A549 (cell line): ENCODE results near the gene DHPS. TPM values are rescaled to one million over a fixed set of nuclear protein-coding genes. Genes with fewer than 3 reads are reported as not detected.
"Not testable (repeated sequence)": the region's sequence is repeated elsewhere in the genome, so short reads cannot be mapped to it uniquely, and the experiment has no call there.

Experiments used
- ATAC-seq, 2 experiments: fragments of 200-7000 bp in 1 of 2; fragments of >200 bp in 1 of 2; cut with Nextera tagmentation in 1 of 2; cut with Tn5 transposase in 1 of 2; 3 replicates each; pipeline versions ENCODE4 v1.8.0 to v1.9.1; 2018 to 2020; ENCODE audit warnings: mild to moderate bottlenecking in 1 of 2, moderate library complexity in 1 of 2
- CTCF ChIA-PET: fragments of 300-600 bp; sonication (Branson Sonifier 250); formaldehyde crosslinking; extraction: SDS; loops from one replicate; lab custom pipeline; 2021; ENCODE audit warnings: antibody characterized with exemption, inconsistent platforms; lab: Yijun Ruan, JAX
- POLR2A ChIA-PET: fragments of 350-600 bp; formaldehyde crosslinking; extraction: SDS; loops from one replicate; lab custom pipeline; 2021; ENCODE audit warnings: antibody characterized with exemption, inconsistent platforms; lab: Yijun Ruan, JAX
- DNase-seq, 2 experiments: peaks; one replicate each; pipeline versions ENCODE4 v3.0.0 to v3.0.0-alpha.2; 2011 to 2016; ENCODE audit warnings: low read depth in 1 of 2, low spot score in 1 of 2
- FAIRE-seq: peaks from 2 replicates; lab custom pipeline; 2011; peaks lifted over from hg19 to GRCh38; lab: Jason Lieb, UNC
- H3K27ac ChIP-seq, 2 experiments: fragments of >200 bp; sonication (Bioruptor Twin); formaldehyde crosslinking; 3 replicates each; pipeline ENCODE4 v1.5.1; 2016 to 2017
- H3K4me1 ChIP-seq: fragments of >200 bp; sonication (Bioruptor Twin); formaldehyde crosslinking; 3 replicates; pipeline ENCODE4 v1.6.1; 2016
- H3K4me2 ChIP-seq: fragments of >200 bp; sonication (Bioruptor Twin); formaldehyde crosslinking; 3 replicates; pipeline ENCODE4 v1.6.1; 2016
- H3K4me3 ChIP-seq: fragments of >200 bp; sonication (Bioruptor Twin); formaldehyde crosslinking; 3 replicates; pipeline ENCODE4 v1.5.1; 2016
- H3K9me3 ChIP-seq: fragments of >200 bp; sonication (Bioruptor Twin); formaldehyde crosslinking; 3 replicates; pipeline ENCODE4 v1.6.1; 2016
- BHLHE40 ChIP-seq: IDR thresholded peaks from 2 replicates; pipeline ENCODE4 v1.6.1; 2012; ENCODE audit warnings: low read depth, low read length, inconsistent platforms
- E2F6 ChIP-seq: IDR thresholded peaks from 2 replicates; pipeline ENCODE4 v1.6.1; 2012; ENCODE audit warnings: low read depth, borderline replicate concordance
- EHMT2 ChIP-seq: fragments of 200-600 bp; sonication (generic); IDR thresholded peaks from 2 replicates; pipeline ENCODE4 v1.6.1; 2016; ENCODE audit warnings: antibody characterized with exemption, low read depth, mild to moderate bottlenecking, moderate library complexity
- ELK1 ChIP-seq: fragments of 150-350 bp; IDR thresholded peaks from 2 replicates; pipeline ENCODE4 v1.6.1; 2014; ENCODE audit warnings: low read depth, mild to moderate bottlenecking, low read length
- EP300 ChIP-seq, 2 experiments: fragments of >200 bp; sonication (Bioruptor Twin); formaldehyde crosslinking; IDR thresholded peaks; 2 replicates in 1 of 2; 3 replicates in 1 of 2; pipeline ENCODE4 v1.6.1; 2016 to 2017
- FOSL2 ChIP-seq, 2 experiments: fragments of 450-650 bp in 1 of 2; fragments of >200 bp in 1 of 2; sonication (Bioruptor Twin) in 1 of 2; formaldehyde crosslinking; IDR thresholded peaks; 2 replicates each; pipeline versions ENCODE4 v1.5.0 to v1.6.1; 2016 to 2020; ENCODE audit warnings: mild to moderate bottlenecking in 1 of 2, moderate library complexity in 1 of 2
- GATA3 ChIP-seq: IDR thresholded peaks from 2 replicates; pipeline ENCODE4 v1.6.1; 2012; ENCODE audit warnings: borderline replicate concordance
- HDAC2 ChIP-seq: fragments of 200-600 bp; sonication (generic); IDR thresholded peaks from 2 replicates; pipeline ENCODE4 v1.6.1; 2016
- HOXA7 ChIP-seq: fragments of 250-450 bp; sonication (Bioruptor Pico); IDR thresholded peaks from 2 replicates; pipeline ENCODE4 v1.5.0; 2020; ENCODE audit warnings: mild to moderate bottlenecking, moderate library complexity
- JUN ChIP-seq, 2 experiments: fragments of >200 bp; sonication (Bioruptor Twin); formaldehyde crosslinking; IDR thresholded peaks; 2 replicates in 1 of 2; 3 replicates in 1 of 2; pipeline ENCODE4 v1.6.1; 2016 to 2017
- MAX ChIP-seq: IDR thresholded peaks from 2 replicates; pipeline ENCODE4 v1.6.1; 2012
- MYC ChIP-seq: IDR thresholded peaks from 2 replicates; pipeline ENCODE4 v1.6.1; 2012; ENCODE audit warnings: mild to moderate bottlenecking, inconsistent platforms, low read length, improper control_type of control experiment, borderline replicate concordance
- NFE2L2 ChIP-seq: fragments of 150-350 bp; conservative IDR thresholded peaks from 2 replicates; pipeline ENCODE4 v1.6.1; 2014; ENCODE audit warnings: low read length
- PHF8 ChIP-seq: fragments of 200-600 bp; sonication (generic); IDR thresholded peaks from 2 replicates; pipeline ENCODE4 v1.6.1; 2016; ENCODE audit warnings: low read depth, mild to moderate bottlenecking, antibody characterized with exemption, moderate library complexity, borderline replicate concordance
- POLR2A ChIP-seq: IDR thresholded peaks from 2 replicates; pipeline ENCODE4 v1.6.1; 2012; ENCODE audit warnings: mild to moderate bottlenecking, low read length
- POLR2AphosphoS2 ChIP-seq: conservative IDR thresholded peaks from 2 replicates; pipeline ENCODE4 v1.6.1; 2012; ENCODE audit warnings: low read length, improper control_type of control experiment, inconsistent platforms
- RCOR1 ChIP-seq: fragments of 150-350 bp; IDR thresholded peaks from 2 replicates; pipeline ENCODE4 v1.6.1; 2014; ENCODE audit warnings: antibody characterized with exemption, low read length, low read depth
- RFX5 ChIP-seq: fragments of 450-650 bp; IDR thresholded peaks from 2 replicates; pipeline ENCODE4 v1.7.1; 2014; ENCODE audit warnings: antibody characterized with exemption, mild to moderate bottlenecking, moderate library complexity
- SMC3 ChIP-seq: fragments of >200 bp; sonication (Bioruptor Twin); formaldehyde crosslinking; IDR thresholded peaks from 3 replicates; pipeline ENCODE4 v1.6.1; 2018; ENCODE audit warnings: inconsistent platforms
- TFCP2L1 ChIP-seq: fragments of 250-450 bp; sonication (Bioruptor Pico); IDR thresholded peaks from 2 replicates; pipeline ENCODE4 v1.5.0; 2021; ENCODE audit warnings: mild to moderate bottlenecking
- TP53 ChIP-seq: fragments of 250-450 bp; sonication (Bioruptor Pico); IDR thresholded peaks from 2 replicates; pipeline ENCODE4 v1.5.0; 2021; ENCODE audit warnings: mild to moderate bottlenecking, moderate library complexity
- WGBS: methylation state at CpG from one replicate; pipeline ENCODE4 v1.1.6; 2017; ENCODE audit errors: missing lambda C conversion rate; 5-methylcytosine and 5-hydroxymethylcytosine counted together
- polyA plus RNA-seq, 4 experiments: library from polyadenylated mRNA; depleted of rRNA in 3 of 4; stranded (reverse); fragments of >200 nt; fragmentation: RNase III in 1 of 4; extraction: RNeasy Plus Mini Kit Qiagen cat#74134 plus additional on column Dnase treatment in 1 of 4; gene quantifications; 2 replicates in 3 of 4; 3 replicates in 1 of 4; pipeline ENCODE4 v1.2.3, GENCODE V29; 2011 to 2017
- TF ChIP-seq, protein P1 (sequence below): fragments of 250-450 bp; sonication (Bioruptor Pico); IDR thresholded peaks from 2 replicates; pipeline ENCODE4 v1.5.0; 2021; ENCODE audit warnings: mild to moderate bottlenecking, moderate library complexity, borderline replicate concordance
- TF ChIP-seq, protein P2 (sequence below): fragments of 200-600 bp; sonication (generic); IDR thresholded peaks from 2 replicates; pipeline ENCODE4 v1.6.1; 2016; ENCODE audit warnings: antibody characterized with exemption, mild to moderate bottlenecking, moderate library complexity

The DHPS gene
- polyA plus RNA-seq, 2 of the 4 experiments (the other 2 are of a cell fraction) = 57.8 to 71.9 TPM

DNA sequence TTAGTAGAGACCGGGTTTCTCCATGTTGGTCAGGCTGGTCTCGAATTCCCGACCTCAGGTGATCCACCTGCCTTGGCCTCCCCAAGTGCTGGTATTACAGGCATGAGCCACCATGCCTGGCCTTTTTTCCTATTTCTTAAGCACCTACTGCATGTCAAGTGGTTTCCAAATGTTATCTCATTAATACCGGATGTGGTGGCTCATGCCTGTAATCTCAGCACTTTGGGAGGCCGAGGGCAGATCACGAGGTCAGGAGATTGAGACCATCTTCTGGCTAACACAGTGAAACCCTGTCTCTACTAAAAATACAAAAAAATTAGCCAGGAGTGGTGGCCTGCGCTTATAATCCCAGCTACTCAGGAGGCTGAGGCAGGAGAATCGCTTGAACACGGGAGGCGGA, 43.9 kb upstream of the DHPS start:
- FAIRE-seq, H3K27ac ChIP-seq, ATAC-seq, H3K4me3 ChIP-seq, H3K9me3 ChIP-seq, DNase-seq, POLR2A ChIA-PET, H3K4me1 ChIP-seq, H3K4me2 ChIP-seq: not testable (repeated sequence)
- WGBS = 95% methylated on average over 10 of the region's 10 CpGs
- CTCF ChIA-PET = interaction anchor here (0.9 kb wide), 1 partner anchor 32 kb away, joined by 4 read pairs; no protein-coding TSS in a partner anchor

DNA sequence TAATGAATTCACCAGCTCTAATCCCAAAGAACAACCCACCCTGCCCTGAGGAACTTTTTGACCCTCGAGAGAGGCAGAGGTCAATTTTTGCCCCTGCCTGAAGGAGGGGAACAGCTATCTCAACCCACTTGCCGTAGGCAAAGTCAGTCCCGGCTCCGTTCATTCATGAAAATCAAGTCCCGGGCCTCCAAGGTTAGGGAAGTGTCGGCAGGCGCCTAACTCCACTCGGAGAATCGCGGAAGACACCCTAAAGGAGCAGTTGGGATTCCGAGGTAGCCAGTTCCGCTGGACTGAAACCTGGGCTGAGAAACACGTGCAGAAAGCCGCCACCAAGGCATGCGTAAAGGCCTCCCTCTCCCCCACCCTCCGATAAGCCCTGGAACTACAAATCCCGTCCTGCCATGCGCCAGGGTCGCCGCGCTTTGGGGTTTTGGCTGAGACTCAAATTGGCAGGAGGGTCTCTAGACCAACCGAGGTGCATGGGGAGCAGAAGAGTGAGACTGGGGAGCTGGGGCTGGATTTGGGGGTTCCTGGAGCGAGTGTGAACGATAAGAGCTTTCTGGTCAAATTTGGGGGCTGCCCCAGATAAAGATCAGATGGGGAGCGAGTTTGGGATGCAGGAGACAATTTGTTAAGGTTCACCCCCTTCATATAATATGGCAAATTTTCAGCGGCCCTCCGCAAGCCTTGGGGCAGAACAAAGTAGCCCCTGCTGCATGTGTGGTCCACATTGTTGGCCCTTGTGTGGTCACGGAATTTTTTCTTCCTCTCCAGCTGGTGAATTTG, 42.2 kb upstream of the DHPS start, which contains the start of gene TNPO2:
TSS of gene TNPO2 (minus strand) at position 292 of the 786 bp plus-strand sequence. CDS start 2,955 bp downstream, outside the sequence.
- DNase-seq (peak; percentile 60 to 74), FAIRE-seq (no peak), ATAC-seq (peak; percentile 79 to 83)
- ChIA-PET CTCF (interaction anchor here (0.7 to 3.3 kb wide), 8 partner anchors 10 to 124 kb away, joined by 3 to 11 read pairs (median 5); no protein-coding TSS in a partner anchor), POLR2A (interaction anchor here (0.6 to 1.5 kb wide), 2 partner anchors 10 to 30 kb away, joined by 4 to 16 read pairs; partner anchors contain the start of gene TRIR)
- H3K27ac ChIP-seq = peak within 1 kb of the TSS; percentile 91 to 99
- TF ChIP-seq TFCP2L1 (CRISPR knock-in tag) (no peak), MYC (peak; percentile 82; the same call in 1 of the 2 replicates), POLR2AphosphoS2 (no peak), PHF8 (peak; percentile 21; the same call in 1 of the 2 replicates), TP53 (CRISPR knock-in tag) (0 out of 2 replicates have a peak, but pooled peaks have one; percentile 36), EP300 (IDR thresholded peaks at IDR 0.05) (no peak), MAX (peak; percentile 92), HDAC2 (no peak), JUN (IDR thresholded peaks at IDR 0.05) (peak in 1 of 2 experiments; percentile 38; a peak in 1 of 5 replicates), POLR2A (peak; percentile 39; the same call in 1 of the 2 replicates), E2F6 (peak; percentile 66)
- H3K4me3 ChIP-seq = peak within 1 kb of the TSS; percentile 76
- H3K9me3 ChIP-seq = no peaks in the 10 kb centered on the region
- WGBS = 21% methylated on average over 11 of the region's 28 CpGs
- peaks cover 10% of the 10 kb centered on the region; the same call in 1 of the 3 replicates for H3K4me1 ChIP-seq
- H3K4me2 ChIP-seq = peak within 1 kb of the TSS; percentile 92

GRCh38 chr19:12723381-12723640, 41.6 kb upstream of the DHPS start:
- WGBS = 0% methylated on average over 7 of the region's 7 CpGs
- POLR2A ChIA-PET = interaction anchor here (0.6 to 1.5 kb wide), 3 partner anchors 11 to 30 kb away, joined by 3 to 16 read pairs (median 4); partner anchors contain the start of gene TRIR
- TF ChIP-seq HOXA7 (CRISPR knock-in tag) (no peak), JUN (IDR thresholded peaks at IDR 0.05) (no peak), EHMT2 (no peak), E2F6 (no peak), RCOR1 (no peak), GATA3 (no peak), BHLHE40 (no peak), HDAC2 (no peak), ELK1 (no peak), RFX5 (no peak), NFE2L2 (no peak), SMC3 (no peak), FOSL2 (IDR thresholded peaks at IDR 0.05) (no peak), FOSL2 (CRISPR knock-in tag; IDR thresholded peaks at IDR 0.05) (no peak)
- TF ChIP-seq, protein P1, sequence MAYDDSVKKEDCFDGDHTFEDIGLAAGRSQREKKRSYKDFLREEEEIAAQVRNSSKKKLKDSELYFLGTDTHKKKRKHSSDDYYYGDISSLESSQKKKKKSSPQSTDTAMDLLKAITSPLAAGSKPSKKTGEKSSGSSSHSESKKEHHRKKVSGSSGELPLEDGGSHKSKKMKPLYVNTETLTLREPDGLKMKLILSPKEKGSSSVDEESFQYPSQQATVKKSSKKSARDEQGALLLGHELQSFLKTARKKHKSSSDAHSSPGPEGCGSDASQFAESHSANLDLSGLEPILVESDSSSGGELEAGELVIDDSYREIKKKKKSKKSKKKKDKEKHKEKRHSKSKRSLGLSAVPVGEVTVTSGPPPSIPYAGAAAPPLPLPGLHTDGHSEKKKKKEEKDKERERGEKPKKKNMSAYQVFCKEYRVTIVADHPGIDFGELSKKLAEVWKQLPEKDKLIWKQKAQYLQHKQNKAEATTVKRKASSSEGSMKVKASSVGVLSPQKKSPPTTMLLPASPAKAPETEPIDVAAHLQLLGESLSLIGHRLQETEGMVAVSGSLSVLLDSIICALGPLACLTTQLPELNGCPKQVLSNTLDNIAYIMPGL = no peak
- TF ChIP-seq, protein P2, sequence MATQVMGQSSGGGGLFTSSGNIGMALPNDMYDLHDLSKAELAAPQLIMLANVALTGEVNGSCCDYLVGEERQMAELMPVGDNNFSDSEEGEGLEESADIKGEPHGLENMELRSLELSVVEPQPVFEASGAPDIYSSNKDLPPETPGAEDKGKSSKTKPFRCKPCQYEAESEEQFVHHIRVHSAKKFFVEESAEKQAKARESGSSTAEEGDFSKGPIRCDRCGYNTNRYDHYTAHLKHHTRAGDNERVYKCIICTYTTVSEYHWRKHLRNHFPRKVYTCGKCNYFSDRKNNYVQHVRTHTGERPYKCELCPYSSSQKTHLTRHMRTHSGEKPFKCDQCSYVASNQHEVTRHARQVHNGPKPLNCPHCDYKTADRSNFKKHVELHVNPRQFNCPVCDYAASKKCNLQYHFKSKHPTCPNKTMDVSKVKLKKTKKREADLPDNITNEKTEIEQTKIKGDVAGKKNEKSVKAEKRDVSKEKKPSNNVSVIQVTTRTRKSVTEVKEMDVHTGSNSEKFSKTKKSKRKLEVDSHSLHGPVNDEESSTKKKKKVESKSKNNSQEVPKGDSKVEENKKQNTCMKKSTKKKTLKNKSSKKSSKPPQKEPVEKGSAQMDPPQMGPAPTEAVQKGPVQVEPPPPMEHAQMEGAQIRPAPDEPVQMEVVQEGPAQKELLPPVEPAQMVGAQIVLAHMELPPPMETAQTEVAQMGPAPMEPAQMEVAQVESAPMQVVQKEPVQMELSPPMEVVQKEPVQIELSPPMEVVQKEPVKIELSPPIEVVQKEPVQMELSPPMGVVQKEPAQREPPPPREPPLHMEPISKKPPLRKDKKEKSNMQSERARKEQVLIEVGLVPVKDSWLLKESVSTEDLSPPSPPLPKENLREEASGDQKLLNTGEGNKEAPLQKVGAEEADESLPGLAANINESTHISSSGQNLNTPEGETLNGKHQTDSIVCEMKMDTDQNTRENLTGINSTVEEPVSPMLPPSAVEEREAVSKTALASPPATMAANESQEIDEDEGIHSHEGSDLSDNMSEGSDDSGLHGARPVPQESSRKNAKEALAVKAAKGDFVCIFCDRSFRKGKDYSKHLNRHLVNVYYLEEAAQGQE = no peak
- no peak for FAIRE-seq
- H3K27ac ChIP-seq = peak overlapping the region; percentile 91 to 99
- no peak for DNase-seq
- CTCF ChIA-PET = interaction anchor here (0.7 to 3.3 kb wide), 9 partner anchors 10 to 125 kb away, joined by 3 to 11 read pairs (median 4); no protein-coding TSS in a partner anchor
- H3K4me1 ChIP-seq = peaks cover 10% of the 10 kb centered on the region; the same call in 1 of the 3 replicates
- no peaks in the 10 kb centered on the region for H3K9me3 ChIP-seq
- peak overlapping the region; percentile 76 for H3K4me3 ChIP-seq
- ATAC-seq = peak; percentile 5 to 9; a peak in 2 of 6 replicates
- H3K4me2 ChIP-seq = peak overlapping the region; percentile 92
